Esophagus squamous epithelium (tissue), 5 donors: ENCODE data around the gene ZBTB43. TPM values are rescaled to one million over a fixed set of nuclear protein-coding genes. Genes with fewer than 3 reads are reported as not detected.

Experiments
- DNase-seq: peaks from one replicate; lab custom pipeline; 2025; lab: John Stamatoyannopoulos, UW
- H3K27ac ChIP-seq, 4 donors: fragments of 200-600 bp; sonication (generic); one replicate each; pipeline ENCODE4 v1.5.1; 2016 to 2019; ENCODE audit warnings: mild to moderate bottlenecking in 1 of 4
- H3K27me3 ChIP-seq, 4 donors: fragments of 200-600 bp; sonication (generic); 1 replicate in 3 of 4; 2 replicates in 1 of 4; pipeline versions ENCODE4 v1.5.1 to v1.6.0; 2017 to 2021; ENCODE audit warnings: antibody characterized with exemption in 1 of 4
- H3K36me3 ChIP-seq, 3 donors: fragments of 200-600 bp; sonication (generic); one replicate each; pipeline ENCODE4 v1.5.1; 2016 to 2019
- H3K4me1 ChIP-seq, 3 donors: fragments of 200-600 bp; sonication (generic); one replicate each; pipeline ENCODE4 v1.5.1; 2017 to 2019
- H3K4me3 ChIP-seq, 4 donors: fragments of 200-600 bp; sonication (generic); 1 replicate in 3 of 4; 2 replicates in 1 of 4; pipeline ENCODE4 v1.5.1; 2016 to 2019; ENCODE audit warnings: mild to moderate bottlenecking in 2 of 4, moderate library complexity in 1 of 4
- H3K9me3 ChIP-seq, 3 donors: fragments of 200-600 bp; sonication (generic); one replicate each; pipeline ENCODE4 v1.5.1; 2016 to 2019
- POLR2A ChIP-seq, 4 donors: fragments of 450-650 bp; IDR thresholded peaks; one replicate each; pipeline ENCODE4 v1.6.1; 2017; ENCODE audit warnings: antibody characterized with exemption in 4 of 4, mild to moderate bottlenecking in 4 of 4, moderate library complexity in 3 of 4
- WGBS, 2 donors: methylation state at CpG; one replicate each; pipeline ENCODE4 v1.1.5; 2018; 5-methylcytosine and 5-hydroxymethylcytosine counted together
- intact Hi-C: fragments of 100-400 bp; cut with DNase I; formaldehyde crosslinking; loops from one replicate; pipeline ENCODE4 v1.15.0; 2022
- total RNA-seq, 4 donors: library from RNA; depleted of rRNA; stranded (reverse); fragments of >200 nt; gene quantifications; one replicate each; pipeline ENCODE4 v1.1.0, GENCODE V29; 2016
- TF ChIP-seq, protein P1 (sequence below), 6 experiments: fragments of 450-650 bp in 4 of 6; fragments of 200-600 bp in 2 of 6; sonication (generic) in 2 of 6; IDR thresholded peaks; one replicate each; pipeline ENCODE4 v1.5.1; 2016 to 2019; ENCODE audit warnings: antibody characterized with exemption in 6 of 6, mild to moderate bottlenecking in 4 of 6, moderate library complexity in 4 of 6
- donor health status: DM: yes; HTN: yes; CAD: no.

ZBTB43 gene
- total RNA-seq, 4 donors from 2014 or later = 9.9 to 14.3 (median 12.9) TPM

DNA sequence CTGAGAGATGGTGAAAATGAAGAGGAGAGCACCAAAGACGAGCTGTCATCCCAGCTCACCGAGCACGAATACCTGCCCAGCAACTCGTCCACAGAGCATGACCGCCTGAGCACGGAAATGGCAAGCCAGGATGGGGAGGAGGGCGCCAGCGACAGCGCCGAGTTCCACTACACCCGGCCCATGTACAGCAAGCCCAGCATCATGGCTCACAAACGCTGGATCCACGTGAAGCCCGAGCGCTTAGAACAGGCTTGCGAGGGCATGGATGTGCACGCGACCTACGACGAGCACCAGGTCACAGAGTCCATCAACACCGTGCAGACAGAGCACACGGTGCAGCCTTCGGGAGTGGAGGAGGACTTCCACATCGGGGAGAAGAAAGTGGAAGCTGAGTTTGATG lies 28.2 kb downstream of the ZBTB43 start:
- Histone ChIP-seq H3K27me3 (no peaks in the 10 kb centered on the region), H3K36me3 (peaks cover 11 to 78% (median 21%) of the 10 kb centered on the region in 3 donors), H3K9me3 (no peaks in the 10 kb centered on the region), H3K27ac (no peak overlapping the region), H3K4me3 (no peak overlapping the region), H3K4me1 (peaks cover under 1 to 6% (median 6%) of the 10 kb centered on the region in 3 donors)
- intact Hi-C loops = no loop called here
- DNase-seq = no peak
- 94 to 97% methylated on average over 10 to 23 of the region's 24 CpGs for WGBS, 2 donors
- no peak for TF ChIP-seq POLR2A (IDR thresholded peaks at IDR 0.05)
- TF ChIP-seq, protein P1, sequence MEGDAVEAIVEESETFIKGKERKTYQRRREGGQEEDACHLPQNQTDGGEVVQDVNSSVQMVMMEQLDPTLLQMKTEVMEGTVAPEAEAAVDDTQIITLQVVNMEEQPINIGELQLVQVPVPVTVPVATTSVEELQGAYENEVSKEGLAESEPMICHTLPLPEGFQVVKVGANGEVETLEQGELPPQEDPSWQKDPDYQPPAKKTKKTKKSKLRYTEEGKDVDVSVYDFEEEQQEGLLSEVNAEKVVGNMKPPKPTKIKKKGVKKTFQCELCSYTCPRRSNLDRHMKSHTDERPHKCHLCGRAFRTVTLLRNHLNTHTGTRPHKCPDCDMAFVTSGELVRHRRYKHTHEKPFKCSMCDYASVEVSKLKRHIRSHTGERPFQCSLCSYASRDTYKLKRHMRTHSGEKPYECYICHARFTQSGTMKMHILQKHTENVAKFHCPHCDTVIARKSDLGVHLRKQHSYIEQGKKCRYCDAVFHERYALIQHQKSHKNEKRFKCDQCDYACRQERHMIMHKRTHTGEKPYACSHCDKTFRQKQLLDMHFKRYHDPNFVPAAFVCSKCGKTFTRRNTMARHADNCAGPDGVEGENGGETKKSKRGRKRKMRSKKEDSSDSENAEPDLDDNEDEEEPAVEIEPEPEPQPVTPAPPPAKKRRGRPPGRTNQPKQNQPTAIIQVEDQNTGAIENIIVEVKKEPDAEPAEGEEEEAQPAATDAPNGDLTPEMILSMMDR (IDR thresholded peaks at IDR 0.05) = no peak

DNA sequence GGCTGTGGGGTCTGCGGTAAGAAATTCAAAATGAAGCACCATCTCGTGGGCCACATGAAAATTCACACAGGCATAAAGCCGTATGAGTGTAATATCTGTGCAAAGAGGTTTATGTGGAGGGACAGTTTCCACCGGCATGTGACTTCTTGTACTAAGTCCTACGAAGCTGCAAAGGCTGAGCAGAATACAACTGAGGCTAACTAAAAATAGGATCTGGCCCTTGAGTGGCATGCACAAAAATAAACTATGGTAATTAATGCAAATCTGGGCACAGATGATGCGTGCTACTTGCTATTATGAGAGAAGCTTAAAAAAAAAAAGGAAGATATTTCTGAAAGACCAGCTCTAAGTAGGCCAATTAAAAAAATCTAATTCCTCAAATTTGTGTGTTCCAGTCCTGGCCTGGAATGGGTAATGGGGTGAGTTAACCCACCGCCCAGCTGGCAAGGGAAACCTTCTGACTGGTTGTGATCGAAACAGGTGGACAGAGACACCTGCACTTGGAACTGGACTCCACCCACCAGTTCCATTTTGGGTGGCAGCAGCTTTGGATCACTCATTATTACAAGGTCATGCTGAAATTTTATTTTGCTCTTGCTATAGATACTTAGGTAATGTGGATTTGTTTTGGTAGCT lies 29.0 kb downstream of the ZBTB43 start:
- intact Hi-C loops = no loop called here
- TF ChIP-seq, protein P1 (IDR thresholded peaks at IDR 0.05) = no peak
- no peak for TF ChIP-seq POLR2A (IDR thresholded peaks at IDR 0.05)
- peaks cover 6 to 14% (median 11%) of the 10 kb centered on the region in 3 donors for H3K4me1 ChIP-seq
- no peaks in the 10 kb centered on the region for H3K9me3 ChIP-seq
- H3K27ac ChIP-seq = no peak overlapping the region
- H3K36me3 ChIP-seq = peaks cover 11 to 83% (median 22%) of the 10 kb centered on the region in 3 donors
- no peak for DNase-seq
- H3K27me3 ChIP-seq = no peaks in the 10 kb centered on the region
- no peak overlapping the region for H3K4me3 ChIP-seq
- WGBS, 2 donors = 77 to 91% methylated on average over 8 of the region's 8 CpGs

DNA sequence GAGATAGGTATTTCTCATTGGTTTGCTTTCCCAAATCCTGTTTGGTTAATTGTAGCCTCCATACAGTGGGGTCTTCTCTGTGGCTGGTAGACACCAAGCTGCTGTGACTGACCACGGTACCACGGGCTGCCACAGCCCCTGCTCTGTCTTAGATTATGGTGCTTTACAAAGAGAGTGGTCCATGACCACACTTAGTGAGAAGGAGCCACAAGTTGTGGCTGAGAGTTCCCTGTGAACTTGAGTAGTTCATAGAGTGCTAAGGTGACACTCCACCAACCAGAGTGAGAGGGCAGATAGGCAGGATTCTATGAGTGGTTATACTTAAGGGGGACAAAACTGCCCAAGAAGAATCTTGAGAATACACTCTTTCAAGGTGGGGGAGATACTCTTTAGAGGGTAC lies 29.8 kb downstream of the ZBTB43 start:
- no peaks in the 10 kb centered on the region for H3K9me3 ChIP-seq
- intact Hi-C loops = no loop called here
- TF ChIP-seq, protein P1 (IDR thresholded peaks at IDR 0.05) = no peak
- no peak for TF ChIP-seq POLR2A (IDR thresholded peaks at IDR 0.05)
- no peak overlapping the region for H3K27ac ChIP-seq
- peaks cover 6 to 21% (median 11%) of the 10 kb centered on the region in 3 donors for H3K4me1 ChIP-seq
- WGBS, 2 donors = 100% methylated on average over 2 of the region's 2 CpGs
- no peak for DNase-seq
- H3K27me3 ChIP-seq = no peaks in the 10 kb centered on the region
- peaks cover 11 to 91% (median 22%) of the 10 kb centered on the region in 3 donors for H3K36me3 ChIP-seq
- no peak overlapping the region for H3K4me3 ChIP-seq

DNA sequence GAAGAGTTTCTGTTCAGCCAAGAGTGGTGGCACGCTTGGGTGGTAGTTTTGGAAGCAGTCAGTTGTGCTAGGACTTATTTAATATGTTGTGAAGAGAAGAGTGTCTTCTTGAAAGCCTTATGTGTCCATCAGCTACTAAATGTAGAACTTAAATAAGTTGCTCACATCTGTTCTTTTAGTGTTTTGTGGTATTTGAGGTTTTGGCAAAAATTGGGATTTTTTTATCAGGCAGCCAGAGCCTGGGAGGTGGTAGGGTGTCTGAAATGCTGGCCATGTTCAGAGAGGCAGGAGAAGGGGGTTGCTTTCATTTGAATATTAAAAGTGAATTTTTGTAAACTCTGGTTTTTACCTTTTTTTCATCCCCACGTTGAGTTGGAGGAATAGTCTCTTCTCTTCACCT lies 31.4 kb downstream of the ZBTB43 start:
- no peak for DNase-seq
- Histone ChIP-seq H3K27ac (no peak overlapping the region), H3K4me1 (peaks cover 6 to 27% (median 11%) of the 10 kb centered on the region in 3 donors), H3K36me3 (peaks cover 11 to 79% (median 22%) of the 10 kb centered on the region in 3 donors), H3K9me3 (no peaks in the 10 kb centered on the region), H3K27me3 (no peaks in the 10 kb centered on the region), H3K4me3 (no peak overlapping the region)
- 61 to 78% methylated on average over 2 of the region's 2 CpGs for WGBS, 2 donors
- intact Hi-C loops = no loop called here
- TF ChIP-seq POLR2A (IDR thresholded peaks at IDR 0.05) = no peak
- TF ChIP-seq, protein P1 (IDR thresholded peaks at IDR 0.05) = no peak

DNA sequence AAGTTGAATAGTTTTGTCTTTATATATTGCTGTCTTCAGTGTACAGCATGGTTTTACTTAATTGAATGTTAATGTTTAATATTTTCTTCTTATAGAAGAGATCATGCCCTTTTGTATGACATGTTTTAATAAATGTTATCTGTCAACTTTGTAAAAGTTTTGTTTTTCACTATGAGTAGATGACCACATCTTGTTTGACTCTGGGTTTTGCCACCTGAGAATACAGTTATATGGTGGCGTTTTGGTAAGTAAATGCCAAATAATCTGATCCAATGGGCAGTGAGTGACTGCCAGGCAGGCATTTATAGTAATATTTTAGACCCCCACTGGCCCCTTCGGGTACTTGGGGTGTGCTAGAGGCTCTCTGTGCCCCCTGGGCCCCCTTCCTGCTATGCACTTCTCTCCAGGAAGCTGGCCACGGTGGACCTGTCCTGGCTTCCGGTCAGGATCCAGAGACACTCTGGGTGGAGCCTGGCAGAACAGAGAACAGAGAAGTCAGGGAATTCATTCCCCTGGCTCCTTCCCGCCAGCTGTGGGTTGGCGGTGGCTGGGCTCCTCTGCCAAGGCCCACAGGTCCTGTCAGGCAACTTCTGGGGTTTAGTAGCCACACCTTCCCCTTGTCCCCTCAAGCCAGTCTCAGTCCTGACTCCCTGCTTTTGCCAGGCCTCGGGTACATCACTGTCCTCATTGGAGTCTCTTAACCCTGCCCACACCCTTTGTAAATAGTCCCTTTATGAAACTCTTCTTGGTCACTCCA lies 33.4 kb downstream of the ZBTB43 start:
- no peaks in the 10 kb centered on the region for H3K27me3 ChIP-seq
- intact Hi-C loops = no loop called here
- H3K4me1 ChIP-seq = peaks cover 6 to 27% (median 11%) of the 10 kb centered on the region in 3 donors
- TF ChIP-seq, protein P1 (IDR thresholded peaks at IDR 0.05) = no peak
- no peak for TF ChIP-seq POLR2A (IDR thresholded peaks at IDR 0.05)
- WGBS, 2 donors = 50 to 67% methylated on average over 2 to 7 of the region's 7 CpGs
- DNase-seq = no peak
- H3K36me3 ChIP-seq = peaks cover 4 to 59% (median 12%) of the 10 kb centered on the region in 3 donors
- H3K9me3 ChIP-seq = no peaks in the 10 kb centered on the region
- H3K27ac ChIP-seq = peak overlapping the region in 1 of 4 donors; percentile 18
- H3K4me3 ChIP-seq = no peak overlapping the region
